ENCODE results near the gene FAM228A. TPM values are rescaled to one million over a fixed set of nuclear protein-coding genes. Genes with fewer than 3 reads are reported as not detected.

The FAM228A gene
- total RNA-seq, 1 donor, result 1.4 TPM

GRCh38 chr2:24176326-24176725 is 1.5 kb downstream of the FAM228A start:
- no peak overlapping the region for H2AFZ ChIP-seq (ENCODE audit: low read length)
- H3K4me3 ChIP-seq (ENCODE audit: insufficient read depth, low read length), result no peak overlapping the region
- no peak overlapping the region for H3K4me2 ChIP-seq (ENCODE audit: insufficient read depth, low read length)

GRCh38 chr2:24179683-24180082 is 4.8 kb downstream of the FAM228A start:
- no peak for TF ChIP-seq CTCF (IDR thresholded peaks at IDR 0.05; ENCODE audit: extremely low read depth, low read depth, low read length)
- H3K79me2 ChIP-seq (ENCODE audit: insufficient read depth, low read length), result no peaks in the 10 kb centered on the region
- no peaks in the 10 kb centered on the region for H3K36me3 ChIP-seq (ENCODE audit: insufficient read depth, low read length)
- H3K27ac ChIP-seq (ENCODE audit: low read depth, low read length), result no peak overlapping the region
- DNase-seq (ENCODE audit: insufficient read length, low spot score, missing footprints), result no peak
- H2AFZ ChIP-seq (ENCODE audit: low read length), result no peak overlapping the region
- no peaks in the 10 kb centered on the region for H3K27me3 ChIP-seq (ENCODE audit: insufficient read depth, low read length)
- H3K4me3 ChIP-seq (ENCODE audit: insufficient read depth, low read length), result no peak overlapping the region
- H3K4me1 ChIP-seq (ENCODE audit: insufficient read depth, low read length), result no peaks in the 10 kb centered on the region
- H3K4me2 ChIP-seq (ENCODE audit: insufficient read depth, low read length), result no peak overlapping the region
- no peaks in the 10 kb centered on the region for H3K9me3 ChIP-seq (ENCODE audit: low read depth, low read length)
- H4K20me1 ChIP-seq (ENCODE audit: insufficient read depth, low read length), result no peaks in the 10 kb centered on the region

More at GRCh38 chr2:24176326-24176725, 1.5 kb downstream of the FAM228A start:
- no peaks in the 10 kb centered on the region for H4K20me1 ChIP-seq (ENCODE audit: insufficient read depth, low read length)
- no peak for TF ChIP-seq CTCF (IDR thresholded peaks at IDR 0.05; ENCODE audit: extremely low read depth, low read depth, low read length)
- no peaks in the 10 kb centered on the region for H3K4me1 ChIP-seq (ENCODE audit: insufficient read depth, low read length)
- no peaks in the 10 kb centered on the region for H3K27me3 ChIP-seq (ENCODE audit: insufficient read depth, low read length)
- no peaks in the 10 kb centered on the region for H3K79me2 ChIP-seq (ENCODE audit: insufficient read depth, low read length)
- H3K27ac ChIP-seq (ENCODE audit: low read depth, low read length), result no peak overlapping the region
- peak; percentile 15 for DNase-seq (ENCODE audit: insufficient read length, low spot score, missing footprints)
- H3K36me3 ChIP-seq (ENCODE audit: insufficient read depth, low read length), result no peaks in the 10 kb centered on the region
- H3K9me3 ChIP-seq (ENCODE audit: low read depth, low read length), result no peaks in the 10 kb centered on the region

- no peak for TF ChIP-seq CTCF (IDR thresholded peaks at IDR 0.05; ENCODE audit: extremely low read depth, low read depth, low read length)
- Histone ChIP-seq H3K9me3 (ENCODE audit: low read depth, low read length) (no peaks in the 10 kb centered on the region), H4K20me1 (ENCODE audit: insufficient read depth, low read length) (no peaks in the 10 kb centered on the region), H3K79me2 (ENCODE audit: insufficient read depth, low read length) (no peaks in the 10 kb centered on the region), H3K27me3 (ENCODE audit: insufficient read depth, low read length) (no peaks in the 10 kb centered on the region), H3K27ac (ENCODE audit: low read depth, low read length) (no peak overlapping the region), H3K36me3 (ENCODE audit: insufficient read depth, low read length) (no peaks in the 10 kb centered on the region), H2AFZ (ENCODE audit: low read length) (no peak overlapping the region), H3K4me2 (ENCODE audit: insufficient read depth, low read length) (no peak overlapping the region), H3K4me1 (ENCODE audit: insufficient read depth, low read length) (no peaks in the 10 kb centered on the region), H3K4me3 (ENCODE audit: insufficient read depth, low read length) (no peak overlapping the region)
- no peak for DNase-seq (ENCODE audit: insufficient read length, low spot score, missing footprints)
These were observed 7.0 kb downstream of the FAM228A start for GRCh38 chr2:24181849-24182248.

GRCh38 chr2:24182507-24182906 is 7.7 kb downstream of the FAM228A start:
- no peaks in the 10 kb centered on the region for H3K9me3 ChIP-seq (ENCODE audit: low read depth, low read length)
- H3K4me3 ChIP-seq (ENCODE audit: insufficient read depth, low read length), result no peak overlapping the region
- H3K79me2 ChIP-seq (ENCODE audit: insufficient read depth, low read length), result no peaks in the 10 kb centered on the region
- no peaks in the 10 kb centered on the region for H4K20me1 ChIP-seq (ENCODE audit: insufficient read depth, low read length)
- no peak for DNase-seq (ENCODE audit: insufficient read length, low spot score, missing footprints)
- H3K36me3 ChIP-seq (ENCODE audit: insufficient read depth, low read length), result no peaks in the 10 kb centered on the region
- no peak overlapping the region for H2AFZ ChIP-seq (ENCODE audit: low read length)
- no peak overlapping the region for H3K4me2 ChIP-seq (ENCODE audit: insufficient read depth, low read length)
- no peak for TF ChIP-seq CTCF (IDR thresholded peaks at IDR 0.05; ENCODE audit: extremely low read depth, low read depth, low read length)
- H3K27ac ChIP-seq (ENCODE audit: low read depth, low read length), result no peak overlapping the region
- H3K4me1 ChIP-seq (ENCODE audit: insufficient read depth, low read length), result no peaks in the 10 kb centered on the region
- H3K27me3 ChIP-seq (ENCODE audit: insufficient read depth, low read length), result no peaks in the 10 kb centered on the region

All from osteoblast (primary cell).